Hepatocyte (in vitro differentiated cells): ENCODE results near the gene MLIP. TPM values are rescaled to one million over a fixed set of nuclear protein-coding genes. Genes with fewer than 3 reads are reported as not detected.

Source experiments
- DNase-seq: peaks from one replicate; pipeline ENCODE4 v3.0.0-alpha.2; 2016; ENCODE audit warnings: low spot score
- H2AFZ ChIP-seq: fragments of 200-600 bp; sonication (generic); 2 replicates; pipeline ENCODE4 v1.6.0; 2016; ENCODE audit warnings: antibody characterized with exemption, mild to moderate bottlenecking
- H3K27ac ChIP-seq: fragments of 200-600 bp; sonication (generic); 2 replicates; pipeline ENCODE4 v1.5.1; 2016; ENCODE audit warnings: mild to moderate bottlenecking
- H3K27me3 ChIP-seq: fragments of 200-600 bp; sonication (generic); 2 replicates; pipeline ENCODE4 v1.6.1; 2016
- H3K36me3 ChIP-seq: fragments of 200-600 bp; sonication (generic); replicated peaks from 2 replicates; pipeline ENCODE4 v1.5.1; 2016; ENCODE audit warnings: low read depth; ENCODE audit not compliant: insufficient read depth
- H3K4me1 ChIP-seq: fragments of 200-600 bp; sonication (generic); 2 replicates; pipeline ENCODE4 v1.5.1; 2016; ENCODE audit warnings: mild to moderate bottlenecking, moderate library complexity; ENCODE audit not compliant: insufficient read depth
- H3K4me2 ChIP-seq: fragments of 200-600 bp; sonication (generic); 2 replicates; pipeline ENCODE4 v1.6.0; 2016
- H3K4me3 ChIP-seq: fragments of 200-600 bp; sonication (generic); 2 replicates; pipeline ENCODE4 v1.5.1; 2016; ENCODE audit warnings: mild to moderate bottlenecking
- H3K79me2 ChIP-seq: fragments of 200-600 bp; sonication (generic); 2 replicates; pipeline ENCODE4 v1.6.0; 2017; ENCODE audit warnings: mild to moderate bottlenecking
- H3K9me2 ChIP-seq: fragments of 200-600 bp; sonication (generic); replicated peaks from 2 replicates; pipeline ENCODE4 v1.6.0; 2017; ENCODE audit warnings: mild to moderate bottlenecking; ENCODE audit not compliant: insufficient read depth
- H3K9me3 ChIP-seq: fragments of 200-600 bp; sonication (generic); 2 replicates; pipeline ENCODE4 v1.5.1; 2016; ENCODE audit warnings: low read depth, mild to moderate bottlenecking
- H4K20me1 ChIP-seq: fragments of 200-600 bp; sonication (generic); 2 replicates; pipeline ENCODE4 v1.6.0; 2016; ENCODE audit warnings: mild to moderate bottlenecking; ENCODE audit not compliant: insufficient read depth, poor library complexity, severe bottlenecking
- CTCF ChIP-seq: fragments of 200-600 bp; sonication (generic); IDR thresholded peaks from 2 replicates; pipeline ENCODE4 v1.5.1; 2016; ENCODE audit warnings: antibody characterized with exemption, mild to moderate bottlenecking; ENCODE audit not compliant: poor library complexity
- EZH2 ChIP-seq: fragments of 200-600 bp; sonication (generic); IDR thresholded peaks from 2 replicates; pipeline ENCODE4 v1.6.1; 2016; ENCODE audit warnings: antibody characterized with exemption, mild to moderate bottlenecking, borderline replicate concordance
- EZH2phosphoT487 ChIP-seq: fragments of 200-600 bp; sonication (generic); IDR thresholded peaks from one replicate; pipeline ENCODE4 v1.6.1; 2018; ENCODE audit warnings: antibody characterized with exemption, mild to moderate bottlenecking, low read depth, moderate library complexity; ENCODE audit not compliant: unreplicated experiment, severe bottlenecking
- WGBS: methylation state at CpG from one replicate; pipeline ENCODE4 v1.1.6; 2016; ENCODE audit warnings: low lambda C conversion rate; ENCODE audit errors: missing lambda C conversion rate; 5-methylcytosine and 5-hydroxymethylcytosine counted together
- polyA plus RNA-seq: library from polyadenylated mRNA; unstranded; fragments of >200 nt; fragmentation: Nextera tagmentation; extraction: Ambion mirVana; gene quantifications from 2 replicates; pipeline ENCODE4 v1.2.1, GENCODE V29; 2016
- total RNA-seq: library from RNA; depleted of rRNA; stranded (reverse); fragments of >200 nt; gene quantifications from 2 replicates; pipeline ENCODE4 v1.2.3, GENCODE V29; 2014

Gene MLIP
- total and polyA plus RNA-seq, 2 experiments from 2014 or later = 1.2 to 1.5 TPM

DNA sequence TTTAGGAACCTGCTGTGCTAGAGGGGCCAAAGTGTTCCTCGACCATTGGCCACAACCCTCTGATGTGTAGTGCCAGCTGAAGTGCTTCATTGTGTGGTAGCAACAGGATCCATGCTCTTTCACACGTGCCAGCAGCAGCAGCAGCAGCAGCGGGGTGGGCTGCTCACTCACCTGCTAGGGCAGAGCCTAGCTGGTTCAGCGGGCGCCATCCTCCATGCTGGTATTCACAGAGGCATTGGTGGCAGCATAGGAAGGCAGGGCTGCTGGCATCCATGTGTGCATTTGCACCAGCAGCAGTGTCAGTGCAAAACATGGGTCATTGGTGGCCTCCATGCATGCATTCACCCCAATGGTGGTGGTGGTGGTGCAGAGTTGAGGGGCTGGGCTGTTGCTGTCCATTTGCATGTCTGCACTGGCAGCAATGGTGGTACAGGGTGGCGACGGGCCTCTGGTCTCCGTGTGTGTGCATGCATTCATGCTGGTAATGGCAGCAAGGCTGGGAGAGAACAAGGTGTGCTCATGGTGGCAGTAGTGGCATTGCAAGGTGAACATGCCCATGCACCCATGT is 183.8 kb downstream of the MLIP start:
- Histone ChIP-seq H3K36me3 (no peaks in the 10 kb centered on the region), H3K79me2 (no peaks in the 10 kb centered on the region), H3K4me3 (no peak overlapping the region), H4K20me1 (no peaks in the 10 kb centered on the region), H3K4me2 (no peak overlapping the region), H2AFZ (no peak overlapping the region), H3K27me3 (no peaks in the 10 kb centered on the region), H3K9me3 (no peaks in the 10 kb centered on the region), H3K27ac (no peak overlapping the region), H3K4me1 (no peaks in the 10 kb centered on the region), H3K9me2 (no peaks in the 10 kb centered on the region)
- no peak for DNase-seq
- TF ChIP-seq EZH2 = no peak
- TF ChIP-seq EZH2phosphoT487 = no peak
- no peak for TF ChIP-seq CTCF
- WGBS = 92% methylated on average over 8 of the region's 8 CpGs

GRCh38 chr6:54299542-54300269 is 188.5 kb downstream of the MLIP start:
- Histone ChIP-seq H3K4me2 (no peak overlapping the region), H3K9me2 (no peaks in the 10 kb centered on the region), H4K20me1 (no peaks in the 10 kb centered on the region), H3K79me2 (no peaks in the 10 kb centered on the region), H3K4me1 (no peaks in the 10 kb centered on the region), H3K36me3 (no peaks in the 10 kb centered on the region), H3K27ac (no peak overlapping the region), H3K4me3 (no peak overlapping the region), H2AFZ (no peak overlapping the region), H3K9me3 (no peaks in the 10 kb centered on the region), H3K27me3 (no peaks in the 10 kb centered on the region)
- no peak for TF ChIP-seq CTCF
- no peak for TF ChIP-seq EZH2phosphoT487
- TF ChIP-seq EZH2 = no peak
- no peak for DNase-seq
- WGBS = 89% methylated on average over 2 of the region's 2 CpGs

DNA sequence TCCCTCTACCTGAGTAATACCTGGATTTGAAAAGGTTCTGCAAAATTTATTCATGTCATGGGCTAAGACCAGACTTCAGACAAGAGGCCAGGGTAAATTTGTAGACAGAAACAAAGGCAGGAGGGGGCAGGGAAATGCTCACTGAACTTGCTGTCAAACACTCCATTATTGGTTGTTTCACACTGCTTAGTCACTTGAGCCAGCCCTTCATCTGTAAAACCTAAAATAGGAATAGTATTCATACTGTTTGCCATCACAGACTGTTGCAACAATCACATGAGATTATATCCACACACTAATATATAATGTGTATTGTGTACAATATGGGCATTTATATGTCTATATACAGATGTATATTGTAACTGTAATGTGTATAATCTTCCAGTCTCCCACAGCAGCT is 190.5 kb downstream of the MLIP start:
- Histone ChIP-seq H3K36me3 (no peaks in the 10 kb centered on the region), H4K20me1 (no peaks in the 10 kb centered on the region), H3K4me2 (no peak overlapping the region), H3K79me2 (no peaks in the 10 kb centered on the region), H3K9me3 (no peaks in the 10 kb centered on the region), H3K9me2 (no peaks in the 10 kb centered on the region), H3K27me3 (no peaks in the 10 kb centered on the region), H3K27ac (no peak overlapping the region), H3K4me1 (no peaks in the 10 kb centered on the region), H3K4me3 (no peak overlapping the region), H2AFZ (no peak overlapping the region)
- TF ChIP-seq EZH2 (no peak), EZH2phosphoT487 (no peak), CTCF (no peak)
- DNase-seq = no peak
